HG03097 (cell line): Measurements from ENCODE around the gene KLF11.
A peak's percentile ranks its signal among the peaks of the same experiment; 100 is the strongest.

Source experiments
- ATAC-seq: cut with Tn5 transposase; IDR thresholded peaks from one replicate; pipeline ENCODE4 v1.9.1; 2021; ENCODE audit not compliant: unreplicated experiment, low FRiP score

Gene KLF11

GRCh38 chr2:10039658-10040410 lies 3.5 kb upstream of the KLF11 start:
- ATAC-seq = no peak

GRCh38 chr2:10041711-10042110 lies 1.6 kb upstream of the KLF11 start:
- no peak for ATAC-seq

GRCh38 chr2:10042301-10043161 lies 819 bp upstream of the KLF11 start:
- ATAC-seq = no peak

- ATAC-seq = peak; percentile 37
These were observed 704 bp downstream of the KLF11 start for GRCh38 chr2:10043906-10044601.

GRCh38 chr2:10045561-10046355 lies 2.4 kb downstream of the KLF11 start:
- ATAC-seq = no peak

- no peak for ATAC-seq
These were observed 3.6 kb downstream of the KLF11 start for GRCh38 chr2:10046931-10047330.

- ATAC-seq = no peak
These were observed 4.5 kb downstream of the KLF11 start for GRCh38 chr2:10047616-10048500.

GRCh38 chr2:10048501-10049171 lies 5.3 kb downstream of the KLF11 start:
- no peak for ATAC-seq

GRCh38 chr2:10052216-10052615 lies 8.9 kb downstream of the KLF11 start:
- ATAC-seq = no peak

- ATAC-seq = no peak
These were observed 10.0 kb downstream of the KLF11 start for GRCh38 chr2:10053351-10053750.

GRCh38 chr2:10054424-10054823 lies 11.1 kb downstream of the KLF11 start:
- no peak for ATAC-seq

- ATAC-seq = no peak
These were observed 11.6 kb downstream of the KLF11 start for GRCh38 chr2:10054976-10055375.

GRCh38 chr2:10056439-10056838 lies 13.1 kb downstream of the KLF11 start:
- ATAC-seq = no peak

GRCh38 chr2:10057231-10058107 lies 14.1 kb downstream of the KLF11 start:
- no peak for ATAC-seq

- ATAC-seq = no peak
These were observed 15.1 kb downstream of the KLF11 start for GRCh38 chr2:10058251-10059015.

GRCh38 chr2:10059016-10059351 lies 15.6 kb downstream of the KLF11 start:
- no peak for ATAC-seq

GRCh38 chr2:10059552-10060335 lies 16.4 kb downstream of the KLF11 start:
- ATAC-seq = no peak
